Measurements from ENCODE around the gene ATP1A1.
A peak's percentile ranks its signal among the peaks of the same experiment; 100 is the strongest.

ATP1A1 gene

GRCh38 chr1:116353155-116353554 lies 19.9 kb upstream of the ATP1A1 start:
- Histone ChIP-seq H4K8ac (ENCODE audit: low read length) (no peak overlapping the region), H3K79me1 (replicated peaks; ENCODE audit: low read length, poor library complexity, severe bottlenecking) (no peaks in the 10 kb centered on the region), H2AFZ (ENCODE audit: low read depth, low read length) (no peak overlapping the region), H3K27ac (ENCODE audit: low read length, poor library complexity, severe bottlenecking) (no peak overlapping the region), H3K4me3 (ENCODE audit: insufficient read depth in 1 of 2, low read depth in 1 of 2, low read length in 2 of 2) (no peak overlapping the region), H3K9ac (ENCODE audit: low read length) (no peak overlapping the region), H3K4ac (ENCODE audit: low read depth in 1 of 2, low read length in 2 of 2) (no peak overlapping the region), H3K4me1 (ENCODE audit: control insufficient read depth, insufficient read depth, low read depth, low read length) (no peaks in the 10 kb centered on the region), H3K4me2 (ENCODE audit: low read length, poor library complexity, severe bottlenecking) (no peak overlapping the region), H3K27me3 (ENCODE audit: control insufficient read depth in 1 of 2, insufficient read depth in 1 of 2, low read length in 2 of 2) (no peaks in the 10 kb centered on the region), H3K18ac (ENCODE audit: low read depth in 1 of 2, low read length in 2 of 2) (no peak overlapping the region), H3K9me3 (ENCODE audit: control insufficient read depth, low read length) (no peaks in the 10 kb centered on the region), H2BK5ac (ENCODE audit: low read depth, low read length, poor library complexity, severe bottlenecking) (no peak overlapping the region), H2AK5ac (ENCODE audit: low read length, severe bottlenecking) (no peak overlapping the region), H3K14ac (ENCODE audit: low read length in 2 of 2) (no peak overlapping the region), H2BK12ac (ENCODE audit: low read length in 2 of 2) (no peak overlapping the region), H3K36me3 (ENCODE audit: control insufficient read depth in 1 of 2, insufficient read depth in 2 of 2, low read depth in 1 of 2, low read length in 2 of 2) (no peaks in the 10 kb centered on the region), H2BK120ac (ENCODE audit: low read depth, low read length) (no peak overlapping the region), H2BK15ac (ENCODE audit: low read depth, poor library complexity, severe bottlenecking) (no peak overlapping the region), H3K23ac (ENCODE audit: low read length in 2 of 2) (no peak overlapping the region), H4K91ac (ENCODE audit: low read length) (no peak overlapping the region)
- WGBS = 95% methylated on average over 4 of the region's 8 CpGs
- no peak for DNase-seq

- Histone ChIP-seq H3K18ac (ENCODE audit: low read depth in 1 of 2, low read length in 2 of 2) (no peak overlapping the region), H3K9ac (ENCODE audit: low read length) (peak overlapping the region; percentile 60), H2BK15ac (ENCODE audit: low read depth, poor library complexity, severe bottlenecking) (no peak overlapping the region), H3K4me2 (ENCODE audit: low read length, poor library complexity, severe bottlenecking) (no peak overlapping the region), H3K27ac (ENCODE audit: low read length, poor library complexity, severe bottlenecking) (no peak overlapping the region), H4K8ac (ENCODE audit: low read length) (peak overlapping the region; percentile 4), H3K4me1 (ENCODE audit: control insufficient read depth, insufficient read depth, low read depth, low read length) (no peaks in the 10 kb centered on the region), H2BK12ac (ENCODE audit: low read length in 2 of 2) (no peak overlapping the region), H3K4ac (ENCODE audit: low read depth in 1 of 2, low read length in 2 of 2) (no peak overlapping the region), H3K36me3 (ENCODE audit: control insufficient read depth in 1 of 2, insufficient read depth in 2 of 2, low read depth in 1 of 2, low read length in 2 of 2) (no peaks in the 10 kb centered on the region), H3K27me3 (ENCODE audit: control insufficient read depth in 1 of 2, insufficient read depth in 1 of 2, low read length in 2 of 2) (no peaks in the 10 kb centered on the region), H2AFZ (ENCODE audit: low read depth, low read length) (no peak overlapping the region), H2BK5ac (ENCODE audit: low read depth, low read length, poor library complexity, severe bottlenecking) (no peak overlapping the region), H3K14ac (ENCODE audit: low read length in 2 of 2) (no peak overlapping the region), H3K4me3 (ENCODE audit: insufficient read depth in 1 of 2, low read depth in 1 of 2, low read length in 2 of 2) (no peak overlapping the region), H3K23ac (ENCODE audit: low read length in 2 of 2) (no peak overlapping the region), H3K9me3 (ENCODE audit: control insufficient read depth, low read length) (no peaks in the 10 kb centered on the region), H3K79me1 (replicated peaks; ENCODE audit: low read length, poor library complexity, severe bottlenecking) (no peaks in the 10 kb centered on the region), H4K91ac (ENCODE audit: low read length) (no peak overlapping the region), H2BK120ac (ENCODE audit: low read depth, low read length) (no peak overlapping the region), H2AK5ac (ENCODE audit: low read length, severe bottlenecking) (no peak overlapping the region)
- WGBS = 96% methylated on average over 3 of the region's 4 CpGs
- no peak for DNase-seq
Observed at GRCh38 chr1:116356067-116356466, 17.0 kb upstream of the ATP1A1 start.

GRCh38 chr1:116356673-116357072 lies 16.4 kb upstream of the ATP1A1 start:
- H3K4me3 ChIP-seq (ENCODE audit: insufficient read depth in 1 of 2, low read depth in 1 of 2, low read length in 2 of 2) = no peak overlapping the region
- H2BK5ac ChIP-seq (ENCODE audit: low read depth, low read length, poor library complexity, severe bottlenecking) = no peak overlapping the region
- H3K27ac ChIP-seq (ENCODE audit: low read length, poor library complexity, severe bottlenecking) = no peak overlapping the region
- H2BK120ac ChIP-seq (ENCODE audit: low read depth, low read length) = no peak overlapping the region
- WGBS = 40% methylated on average over 2 of the region's 2 CpGs
- no peak overlapping the region for H4K91ac ChIP-seq (ENCODE audit: low read length)
- no peak overlapping the region for H3K4ac ChIP-seq (ENCODE audit: low read depth in 1 of 2, low read length in 2 of 2)
- H3K36me3 ChIP-seq (ENCODE audit: control insufficient read depth in 1 of 2, insufficient read depth in 2 of 2, low read depth in 1 of 2, low read length in 2 of 2) = no peaks in the 10 kb centered on the region
- H3K4me1 ChIP-seq (ENCODE audit: control insufficient read depth, insufficient read depth, low read depth, low read length) = no peaks in the 10 kb centered on the region
- peak; percentile 60 for DNase-seq
- no peak overlapping the region for H2AFZ ChIP-seq (ENCODE audit: low read depth, low read length)
- no peaks in the 10 kb centered on the region for H3K9me3 ChIP-seq (ENCODE audit: control insufficient read depth, low read length)
- no peak overlapping the region for H3K4me2 ChIP-seq (ENCODE audit: low read length, poor library complexity, severe bottlenecking)
- H3K23ac ChIP-seq (ENCODE audit: low read length in 2 of 2) = no peak overlapping the region
- H2AK5ac ChIP-seq (ENCODE audit: low read length, severe bottlenecking) = no peak overlapping the region
- H3K27me3 ChIP-seq (ENCODE audit: control insufficient read depth in 1 of 2, insufficient read depth in 1 of 2, low read length in 2 of 2) = no peaks in the 10 kb centered on the region
- H3K18ac ChIP-seq (ENCODE audit: low read depth in 1 of 2, low read length in 2 of 2) = no peak overlapping the region
- H3K14ac ChIP-seq (ENCODE audit: low read length in 2 of 2) = no peak overlapping the region
- H4K8ac ChIP-seq (ENCODE audit: low read length) = no peak overlapping the region
- no peak overlapping the region for H2BK12ac ChIP-seq (ENCODE audit: low read length in 2 of 2)
- no peaks in the 10 kb centered on the region for H3K79me1 ChIP-seq (replicated peaks; ENCODE audit: low read length, poor library complexity, severe bottlenecking)
- peak overlapping the region; percentile 60 for H3K9ac ChIP-seq (ENCODE audit: low read length)
- H2BK15ac ChIP-seq (ENCODE audit: low read depth, poor library complexity, severe bottlenecking) = no peak overlapping the region

- Histone ChIP-seq H3K27ac (ENCODE audit: low read length, poor library complexity, severe bottlenecking) (no peak overlapping the region), H2BK15ac (ENCODE audit: low read depth, poor library complexity, severe bottlenecking) (no peak overlapping the region), H3K23ac (ENCODE audit: low read length in 2 of 2) (no peak overlapping the region), H3K36me3 (ENCODE audit: control insufficient read depth in 1 of 2, insufficient read depth in 2 of 2, low read depth in 1 of 2, low read length in 2 of 2) (no peaks in the 10 kb centered on the region), H3K4me3 (ENCODE audit: insufficient read depth in 1 of 2, low read depth in 1 of 2, low read length in 2 of 2) (no peak overlapping the region), H3K14ac (ENCODE audit: low read length in 2 of 2) (no peak overlapping the region), H2AFZ (ENCODE audit: low read depth, low read length) (no peak overlapping the region), H3K4me2 (ENCODE audit: low read length, poor library complexity, severe bottlenecking) (no peak overlapping the region), H3K18ac (ENCODE audit: low read depth in 1 of 2, low read length in 2 of 2) (no peak overlapping the region), H2BK5ac (ENCODE audit: low read depth, low read length, poor library complexity, severe bottlenecking) (no peak overlapping the region), H4K91ac (ENCODE audit: low read length) (no peak overlapping the region), H3K9me3 (ENCODE audit: control insufficient read depth, low read length) (no peaks in the 10 kb centered on the region), H3K9ac (ENCODE audit: low read length) (peak overlapping the region; percentile 60), H2BK12ac (ENCODE audit: low read length in 2 of 2) (no peak overlapping the region), H3K27me3 (ENCODE audit: control insufficient read depth in 1 of 2, insufficient read depth in 1 of 2, low read length in 2 of 2) (no peaks in the 10 kb centered on the region), H3K4me1 (ENCODE audit: control insufficient read depth, insufficient read depth, low read depth, low read length) (no peaks in the 10 kb centered on the region), H2BK120ac (ENCODE audit: low read depth, low read length) (no peak overlapping the region), H4K8ac (ENCODE audit: low read length) (no peak overlapping the region), H2AK5ac (ENCODE audit: low read length, severe bottlenecking) (no peak overlapping the region), H3K79me1 (replicated peaks; ENCODE audit: low read length, poor library complexity, severe bottlenecking) (no peaks in the 10 kb centered on the region), H3K4ac (ENCODE audit: low read depth in 1 of 2, low read length in 2 of 2) (no peak overlapping the region)
- no peak for DNase-seq
- WGBS = 100% methylated on average over 1 of the region's 1 CpG
Observed at GRCh38 chr1:116357487-116357886, 15.6 kb upstream of the ATP1A1 start.

Measured in mesenchymal stem cell (in vitro differentiated cells and primary cell).